Hepatocyte (in vitro differentiated cells): ENCODE measurements around the gene INF2.

Source experiments
- CTCF ChIP-seq: fragments of 200-600 bp; sonication (generic); IDR thresholded peaks from 2 replicates; pipeline ENCODE4 v1.5.1; 2016; ENCODE audit warnings: antibody characterized with exemption, mild to moderate bottlenecking; ENCODE audit not compliant: poor library complexity
- EZH2 ChIP-seq: fragments of 200-600 bp; sonication (generic); IDR thresholded peaks from 2 replicates; pipeline ENCODE4 v1.6.1; 2016; ENCODE audit warnings: antibody characterized with exemption, mild to moderate bottlenecking, borderline replicate concordance

DNA sequence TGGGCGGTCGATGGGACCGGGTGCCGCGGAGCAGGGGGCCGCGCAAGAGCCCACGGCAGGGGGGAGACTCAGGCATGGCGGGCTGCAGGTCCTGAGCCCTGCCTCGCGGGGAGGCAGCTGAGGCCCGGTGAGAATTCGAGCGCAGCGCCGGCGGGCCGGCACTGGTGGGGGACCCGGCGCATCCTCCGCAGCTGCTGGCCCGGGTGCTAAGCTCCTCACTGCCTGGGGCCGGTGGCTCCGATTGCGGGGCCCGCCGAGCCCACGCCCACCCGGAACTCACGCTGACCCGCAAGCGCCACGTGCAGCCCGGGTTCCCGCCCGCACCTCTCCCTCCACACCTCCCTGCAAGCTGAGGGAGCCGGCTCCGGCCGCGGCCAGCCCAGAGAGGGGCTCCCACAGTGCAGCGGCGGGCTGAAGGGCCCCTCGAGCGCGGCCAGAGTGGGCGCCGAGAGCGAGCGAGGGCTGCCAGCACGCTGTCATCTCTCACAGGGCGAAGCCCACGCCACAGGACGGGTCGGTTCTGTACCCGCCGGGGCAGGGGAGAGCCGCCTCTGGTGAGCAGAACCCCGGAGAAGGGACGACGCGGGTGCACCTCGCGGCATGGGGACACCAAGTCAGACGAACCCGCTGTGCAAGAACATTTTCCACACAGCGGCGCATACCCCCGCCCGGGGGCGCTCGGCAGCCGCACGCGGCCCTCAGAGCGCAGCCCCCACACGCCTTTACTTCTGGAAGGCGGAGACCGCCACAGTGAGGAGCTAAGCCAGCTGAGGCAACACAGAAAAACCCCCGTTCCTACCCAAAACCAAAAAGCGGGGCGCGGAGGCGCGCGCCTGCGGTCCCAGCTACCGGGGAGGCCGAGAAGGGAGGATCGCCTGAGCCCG, 62.4 kb downstream of the INF2 start:
- no peak for TF ChIP-seq CTCF
- TF ChIP-seq EZH2: no peak
